Lower lobe of right lung (tissue), 2 donors: ENCODE data around the gene STC2. TPM values are rescaled to one million over a fixed set of nuclear protein-coding genes. Genes with fewer than 3 reads are reported as not detected.
A peak's percentile ranks its signal among the peaks of the same experiment; 100 is the strongest.

Experiments used
- ATAC-seq, 2 donors: fragments of 200-7000 bp; cut with Tn5 transposase; one replicate each; pipeline ENCODE4 v1.9.1; 2020 to 2022; ENCODE audit warnings: mild to moderate bottlenecking in 2 of 2, moderate library complexity in 2 of 2
- DNase-seq: peaks from one replicate; pipeline ENCODE4 v3.0.0-alpha.2; 2020
- H3K27ac ChIP-seq: fragments of 200-600 bp; one replicate; pipeline ENCODE4 v1.8.0; 2022
- H3K27me3 ChIP-seq: fragments of 200-600 bp; one replicate; pipeline ENCODE4 v1.8.0; 2022; ENCODE audit warnings: low read depth
- H3K36me3 ChIP-seq: fragments of 200-600 bp; one replicate; pipeline ENCODE4 v1.8.0; 2022; ENCODE audit warnings: mild to moderate bottlenecking
- H3K4me1 ChIP-seq: fragments of 200-600 bp; one replicate; pipeline ENCODE4 v1.8.0; 2022
- H3K4me3 ChIP-seq: fragments of 200-600 bp; one replicate; pipeline ENCODE4 v1.8.0; 2022; ENCODE audit warnings: mild to moderate bottlenecking
- H3K9me3 ChIP-seq: fragments of 200-600 bp; one replicate; pipeline ENCODE4 v1.8.0; 2022
- CTCF ChIP-seq: fragments of 200-600 bp; IDR thresholded peaks from one replicate; pipeline ENCODE4 v1.8.0; 2022; ENCODE audit warnings: antibody characterized with exemption, mild to moderate bottlenecking
- intact Hi-C: fragments of 100-400 bp; cut with DNase I; formaldehyde crosslinking; loops from one replicate; pipeline ENCODE4 v1.11.0; 2022
- total RNA-seq: library from RNA; stranded (reverse); fragmentation: NEBNext Ultra II Directional; extraction: Animal tissue kit (Norgen Biotek cat#: 25700); gene quantifications from one replicate; pipeline ENCODE4 v1.2.1, GENCODE V29; 2021
- donor health status: DM: no; HTN: yes; CAD: no; lungs with severe emphysema.

STC2 gene
- total RNA-seq, 1 donor from 2014 or later, result 10.8 TPM

- ATAC-seq (no peak), DNase-seq (no peak)
- TF ChIP-seq CTCF, result no peak
- Histone ChIP-seq H3K27ac (no peak overlapping the region), H3K27me3 (peaks cover 22% of the 10 kb centered on the region), H3K36me3 (peaks cover 5% of the 10 kb centered on the region), H3K9me3 (no peaks in the 10 kb centered on the region), H3K4me1 (peaks cover 38% of the 10 kb centered on the region), H3K4me3 (no peak overlapping the region)
- intact Hi-C loops, result no loop called here
These were observed 9.9 kb downstream of the STC2 start for GRCh38 chr5:173318330-173318729.

GRCh38 chr5:173317852-173318251 is 10.4 kb downstream of the STC2 start:
- Histone ChIP-seq H3K36me3 (peaks cover 5% of the 10 kb centered on the region), H3K27me3 (peaks cover 17% of the 10 kb centered on the region), H3K27ac (no peak overlapping the region), H3K4me3 (no peak overlapping the region), H3K9me3 (no peaks in the 10 kb centered on the region), H3K4me1 (peaks cover 33% of the 10 kb centered on the region)
- intact Hi-C loops, result no loop called here
- DNase-seq, result no peak
- TF ChIP-seq CTCF, result no peak
- no peak for ATAC-seq

GRCh38 chr5:173317091-173317730 is 11.0 kb downstream of the STC2 start:
- H3K27ac ChIP-seq, result no peak overlapping the region
- intact Hi-C loops, result no loop called here
- H3K4me1 ChIP-seq, result peaks cover 28% of the 10 kb centered on the region

GRCh38 chr5:173316339-173317020 is 11.7 kb downstream of the STC2 start:
- TF ChIP-seq CTCF, result no peak
- peaks cover 17% of the 10 kb centered on the region for H3K27me3 ChIP-seq
- DNase-seq (no peak), ATAC-seq (no peak)
- H3K27ac ChIP-seq, result peak overlapping the region; percentile 32
- no peaks in the 10 kb centered on the region for H3K36me3 ChIP-seq
- H3K4me3 ChIP-seq, result peak overlapping the region; percentile 12
- no peaks in the 10 kb centered on the region for H3K9me3 ChIP-seq
- peaks cover 26% of the 10 kb centered on the region for H3K4me1 ChIP-seq
- intact Hi-C loops, result no loop called here

More at GRCh38 chr5:173317091-173317730, 11.0 kb downstream of the STC2 start:
- Histone ChIP-seq H3K36me3 (peaks cover 2% of the 10 kb centered on the region), H3K27me3 (peaks cover 17% of the 10 kb centered on the region), H3K4me3 (no peak overlapping the region), H3K9me3 (no peaks in the 10 kb centered on the region)
- no peak for TF ChIP-seq CTCF
- DNase-seq (no peak), ATAC-seq (no peak)

GRCh38 chr5:173315495-173316338 is 12.5 kb downstream of the STC2 start:
- intact Hi-C loops, result no loop called here
- Histone ChIP-seq H3K27ac (peak overlapping the region; percentile 32), H3K4me1 (peaks cover 26% of the 10 kb centered on the region), H3K9me3 (no peaks in the 10 kb centered on the region), H3K36me3 (no peaks in the 10 kb centered on the region), H3K27me3 (peaks cover 17% of the 10 kb centered on the region), H3K4me3 (peak overlapping the region; percentile 12)
- ATAC-seq (no peak), DNase-seq (no peak)
- no peak for TF ChIP-seq CTCF
